Left lung (tissue), 10 donors: ENCODE measurements around the gene MTX3. TPM values are rescaled to one million over a fixed set of nuclear protein-coding genes. Genes with fewer than 3 reads are reported as not detected.

Source experiments
- ATAC-seq: fragments of 200-7000 bp; cut with Tn5 transposase; one replicate; pipeline ENCODE4 v1.9.1; 2020; ENCODE audit warnings: moderate library complexity
- DNase-seq, 4 donors: peaks; one replicate each; pipeline ENCODE4 v3.0.0-alpha.2; 2013 to 2020
- H3K27ac ChIP-seq, 2 donors: fragments of 200-600 bp; sonication (generic) in 1 of 2; one replicate each; pipeline versions ENCODE4 v1.5.0 to v1.8.0; 2020 to 2021
- H3K27me3 ChIP-seq, 2 donors: fragments of 200-600 bp; sonication (generic) in 1 of 2; one replicate each; pipeline versions ENCODE4 v1.5.0 to v1.8.0; 2020 to 2021
- H3K36me3 ChIP-seq, 2 donors: fragments of 200-600 bp; sonication (generic) in 1 of 2; one replicate each; pipeline versions ENCODE4 v1.5.0 to v1.8.0; 2020 to 2021
- H3K4me1 ChIP-seq, 2 donors: fragments of 200-600 bp; one replicate each; pipeline ENCODE4 v1.8.0; 2021
- H3K4me3 ChIP-seq, 2 donors: fragments of 200-600 bp; sonication (generic) in 1 of 2; one replicate each; pipeline versions ENCODE4 v1.5.0 to v1.8.0; 2020 to 2021; ENCODE audit warnings: mild to moderate bottlenecking in 1 of 2
- H3K9me3 ChIP-seq, 2 donors: fragments of 200-600 bp; sonication (generic) in 1 of 2; one replicate each; pipeline versions ENCODE4 v1.5.0 to v1.8.0; 2020 to 2021
- CTCF ChIP-seq, 2 donors: fragments of 200-600 bp; sonication (generic) in 1 of 2; IDR thresholded peaks; one replicate each; pipeline versions ENCODE4 v1.5.0 to v1.8.0; 2021; ENCODE audit warnings: antibody characterized with exemption in 2 of 2
- intact Hi-C, 2 donors: fragments of 100-400 bp; cut with DNase I; formaldehyde crosslinking; loops; one replicate each; pipeline versions ENCODE4 v1.11.2 to v1.14.2; 2022
- polyA plus RNA-seq, 6 donors: library from polyadenylated mRNA; unstranded; fragments of 120-200 nt; gene quantifications; one replicate each; pipeline ENCODE4 v1.2.1, GENCODE V29; 2013; ENCODE audit not compliant: insufficient read length in 6 of 6
- total RNA-seq, 2 donors: library from RNA; stranded (reverse); fragmentation: NEBNext Ultra II Directional; extraction: Animal tissue kit (Norgen Biotek cat#: 25700); gene quantifications; one replicate each; pipeline ENCODE4 v1.2.1, GENCODE V29; 2021
- donor health status: DM: no; HTN: yes; CAD: no.
- donor health status: DM: no; HTN: no; CAD: no.

Gene MTX3
- total and polyA plus RNA-seq, 8 donors, result 11.2 to 33.5 (median 27.7) TPM

- Histone ChIP-seq H3K4me1 (no peaks in the 10 kb centered on the region), H3K36me3 (no peaks in the 10 kb centered on the region), H3K27ac (no peak overlapping the region), H3K4me3 (no peak overlapping the region), H3K27me3 (no peaks in the 10 kb centered on the region), H3K9me3 (no peaks in the 10 kb centered on the region)
- intact Hi-C loops, result no loop called here
- no peak for ATAC-seq
- no peak for DNase-seq
- no peak for TF ChIP-seq CTCF (IDR thresholded peaks at IDR 0.05)
Observed at GRCh38 chr5:79964136-79964535, 26.9 kb downstream of the MTX3 start.

GRCh38 chr5:79963261-79964061 is 27.6 kb downstream of the MTX3 start:
- H3K4me3 ChIP-seq, result no peak overlapping the region
- intact Hi-C loops, result no loop called here
- H3K27me3 ChIP-seq, result no peaks in the 10 kb centered on the region
- TF ChIP-seq CTCF (IDR thresholded peaks at IDR 0.05), result no peak
- no peaks in the 10 kb centered on the region for H3K36me3 ChIP-seq
- no peaks in the 10 kb centered on the region for H3K4me1 ChIP-seq
- DNase-seq (no peak), ATAC-seq (no peak)
- no peak overlapping the region for H3K27ac ChIP-seq
- H3K9me3 ChIP-seq, result no peaks in the 10 kb centered on the region

GRCh38 chr5:79962575-79963222 is 28.4 kb downstream of the MTX3 start:
- intact Hi-C loops, result no loop called here
- ATAC-seq, result no peak
- Histone ChIP-seq H3K4me1 (no peaks in the 10 kb centered on the region), H3K27ac (no peak overlapping the region), H3K36me3 (no peaks in the 10 kb centered on the region), H3K4me3 (no peak overlapping the region), H3K27me3 (no peaks in the 10 kb centered on the region), H3K9me3 (no peaks in the 10 kb centered on the region)
- DNase-seq, result no peak
- TF ChIP-seq CTCF (IDR thresholded peaks at IDR 0.05), result no peak

GRCh38 chr5:79961716-79962574 is 29.1 kb downstream of the MTX3 start:
- Histone ChIP-seq H3K27ac (no peak overlapping the region), H3K4me1 (no peaks in the 10 kb centered on the region), H3K27me3 (no peaks in the 10 kb centered on the region), H3K36me3 (no peaks in the 10 kb centered on the region), H3K4me3 (no peak overlapping the region), H3K9me3 (no peaks in the 10 kb centered on the region)
- DNase-seq (no peak), ATAC-seq (no peak)
- intact Hi-C loops, result no loop called here
- TF ChIP-seq CTCF (IDR thresholded peaks at IDR 0.05), result no peak

GRCh38 chr5:79959407-79959806 is 31.7 kb downstream of the MTX3 start:
- no peaks in the 10 kb centered on the region for H3K36me3 ChIP-seq
- ATAC-seq (no peak), DNase-seq (no peak)
- H3K9me3 ChIP-seq, result no peaks in the 10 kb centered on the region
- intact Hi-C loops, result no loop called here
- no peaks in the 10 kb centered on the region for H3K27me3 ChIP-seq
- H3K4me1 ChIP-seq, result no peaks in the 10 kb centered on the region
- no peak for TF ChIP-seq CTCF (IDR thresholded peaks at IDR 0.05)
- no peak overlapping the region for H3K27ac ChIP-seq
- H3K4me3 ChIP-seq, result no peak overlapping the region
